SK-MEL-5 (cell line): Measurements from ENCODE around the gene GPD1L. TPM values are rescaled to one million over a fixed set of nuclear protein-coding genes. Genes with fewer than 3 reads are reported as not detected.
A peak's percentile ranks its signal among the peaks of the same experiment; 100 is the strongest.
"Not testable (repeated sequence)": the region's sequence is repeated elsewhere in the genome, so short reads cannot be mapped to it uniquely, and the experiment has no call there.

ENCODE experiments used
- DNase-seq: peaks from one replicate; pipeline ENCODE4 v3.0.0-alpha.2; 2016; ENCODE audit warnings: low read depth, low spot score
- in situ Hi-C: cut with HindIII; loops from 2 replicates; pipeline ENCODE4 v1.10.0; 2016; ENCODE audit warnings: low sequenced_read_pairs, high pct_unique_total_duplicates, low pct_unique_long_range_greater_than_20kb
- total RNA-seq: library from RNA; depleted of rRNA; stranded (reverse); fragments of >200 nt; shearing (Covaris generic); gene quantifications from 2 replicates; pipeline ENCODE4 v1.2.3, GENCODE V29; 2014

The GPD1L gene
- total RNA-seq, 1 experiment from 2014 or later: 30.4 TPM

DNA sequence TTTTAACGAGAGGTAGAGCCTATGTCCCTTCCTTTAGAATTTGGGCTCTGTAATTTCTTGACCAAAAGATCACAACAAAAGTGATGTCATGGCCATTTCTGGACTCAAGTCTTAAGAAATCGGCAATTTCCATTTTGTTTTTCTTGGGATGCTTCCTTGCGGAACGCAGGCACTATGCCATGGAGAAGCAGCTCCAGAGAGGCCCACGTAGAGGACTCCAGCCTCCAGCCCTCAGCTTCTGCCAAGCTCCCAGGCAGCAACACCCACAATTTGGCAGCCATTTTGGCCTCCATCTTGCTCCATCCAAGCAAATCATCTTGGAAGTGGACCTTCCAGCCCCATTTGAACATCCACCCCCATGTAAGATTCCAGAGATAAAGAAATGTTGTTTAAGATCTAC lies 6.0 kb upstream of the GPD1L start:
- in situ Hi-C loops: no loop called here
- no peak for DNase-seq

DNA sequence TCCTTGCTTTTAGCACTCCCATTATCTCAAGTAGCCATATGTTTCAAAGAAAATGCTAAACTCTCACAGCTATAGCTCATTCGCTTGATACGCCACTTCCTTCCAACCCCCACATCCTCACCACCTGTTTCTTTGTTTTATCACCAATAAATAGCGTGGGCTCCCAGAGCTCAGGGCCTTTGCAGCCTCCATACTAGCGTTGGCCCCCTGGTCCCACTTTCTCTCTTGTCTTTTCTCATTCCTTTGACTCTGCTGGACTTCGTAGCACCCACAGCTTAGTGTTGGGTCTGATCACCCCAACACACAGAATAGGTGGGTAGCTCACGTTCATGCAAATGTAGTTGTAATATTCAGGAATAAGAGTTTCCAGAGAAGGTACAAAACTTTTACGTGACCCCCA lies 4.1 kb upstream of the GPD1L start:
- no peak for DNase-seq
- in situ Hi-C loops: no loop called here

DNA sequence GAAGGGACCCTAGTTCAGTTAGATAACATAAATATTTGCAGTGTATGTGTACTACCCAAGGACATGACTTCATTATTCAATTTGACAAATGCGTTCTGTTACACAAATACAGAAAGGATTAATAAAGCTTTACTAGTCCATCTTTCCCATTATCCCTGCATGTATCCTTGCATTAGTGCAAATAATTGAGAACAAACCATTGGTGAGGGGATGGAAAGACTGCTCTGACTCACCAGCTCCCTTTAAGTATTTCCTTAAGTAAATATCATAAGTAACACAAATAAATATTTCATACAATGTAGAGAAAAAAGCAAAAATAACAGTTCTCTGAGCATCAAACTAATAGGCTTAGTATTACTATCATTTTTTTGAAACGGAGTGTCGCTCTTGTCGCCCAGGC lies 1.9 kb upstream of the GPD1L start:
- in situ Hi-C loops: no loop called here
- DNase-seq: no peak

DNA sequence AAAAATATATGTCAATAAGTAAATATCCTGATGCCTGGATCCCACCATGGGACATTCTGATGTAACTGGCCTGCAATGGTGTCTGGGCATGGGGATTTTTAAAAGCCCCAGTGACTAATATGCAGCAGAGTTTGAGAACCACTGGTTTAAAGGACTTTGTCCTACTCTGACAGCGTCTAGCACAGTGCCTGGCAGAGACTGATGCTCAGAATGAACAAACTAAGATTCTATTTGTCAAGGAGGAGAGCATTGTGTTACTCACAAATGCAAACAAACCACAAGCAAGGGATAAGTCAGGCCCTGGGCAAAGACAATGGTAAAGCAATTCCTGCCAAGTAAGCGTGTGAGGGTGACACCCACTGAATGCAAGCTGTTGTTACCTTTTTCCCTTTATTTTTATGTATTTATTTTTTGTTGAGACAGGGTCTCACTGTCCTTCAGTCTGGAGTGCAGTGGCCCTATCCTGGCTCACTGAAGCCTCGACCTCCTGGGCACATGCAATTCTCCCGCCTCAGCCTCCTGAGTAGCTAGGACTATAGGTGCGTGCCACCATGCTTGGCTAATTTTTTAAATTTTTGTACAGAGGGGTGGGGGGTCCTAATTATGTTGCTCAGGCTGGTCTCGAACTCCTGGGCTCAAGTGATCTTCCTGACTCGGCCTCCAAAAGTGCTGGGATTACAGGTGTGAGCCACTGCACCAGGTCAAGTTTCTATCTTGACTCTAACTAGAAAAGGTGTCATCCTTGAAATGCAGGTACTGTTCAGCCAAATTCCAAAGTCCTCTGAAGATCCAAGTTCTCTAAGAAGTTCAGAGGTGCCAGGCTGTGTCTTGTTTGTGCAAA lies 909 bp upstream of the GPD1L start:
- in situ Hi-C loops: no loop called here
- DNase-seq: no peak

DNA sequence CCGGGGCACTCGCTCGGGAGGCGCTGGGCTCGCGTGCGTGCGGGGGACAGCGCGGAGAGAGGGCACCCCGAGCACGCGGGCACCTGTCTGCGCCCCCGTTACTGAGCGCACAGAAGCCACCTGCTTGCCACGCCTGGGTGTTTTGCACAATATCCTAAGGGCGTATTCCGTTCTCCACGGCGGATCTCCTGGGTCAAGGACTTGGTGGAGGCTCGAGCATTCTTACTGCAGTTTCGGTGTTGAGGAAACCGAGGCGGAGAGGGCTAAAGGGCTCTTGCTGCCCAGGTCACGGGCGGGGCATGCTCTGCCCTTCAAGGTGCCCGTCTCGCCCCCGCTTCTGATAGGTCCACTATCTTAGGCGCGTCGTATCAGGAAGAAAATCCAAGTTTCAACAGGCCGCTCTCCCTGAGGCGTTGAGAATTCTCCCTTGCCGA lies 526 bp downstream of the GPD1L start:
- no peak for DNase-seq
- in situ Hi-C loops: no loop called here

DNA sequence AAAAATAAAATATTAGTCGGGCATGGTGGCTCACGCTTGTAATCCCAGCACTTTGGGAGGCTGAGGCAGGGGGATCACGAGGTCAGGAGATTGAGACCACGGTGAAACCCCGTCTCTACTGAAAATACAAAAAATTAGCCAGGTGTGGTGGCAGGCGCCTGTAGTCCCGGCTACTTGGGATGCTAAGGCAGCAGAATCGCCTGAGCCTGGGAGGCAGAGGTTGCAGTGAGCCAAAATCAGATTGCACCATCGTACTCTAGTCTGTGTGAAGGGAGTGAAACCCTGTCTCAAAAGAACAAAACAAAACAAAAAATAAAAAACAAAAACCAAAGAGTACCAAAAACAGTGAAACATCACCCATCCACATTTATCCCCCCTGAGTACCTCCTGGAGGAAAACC lies 1.8 kb downstream of the GPD1L start:
- DNase-seq, in situ Hi-C loops: not testable (repeated sequence)

DNA sequence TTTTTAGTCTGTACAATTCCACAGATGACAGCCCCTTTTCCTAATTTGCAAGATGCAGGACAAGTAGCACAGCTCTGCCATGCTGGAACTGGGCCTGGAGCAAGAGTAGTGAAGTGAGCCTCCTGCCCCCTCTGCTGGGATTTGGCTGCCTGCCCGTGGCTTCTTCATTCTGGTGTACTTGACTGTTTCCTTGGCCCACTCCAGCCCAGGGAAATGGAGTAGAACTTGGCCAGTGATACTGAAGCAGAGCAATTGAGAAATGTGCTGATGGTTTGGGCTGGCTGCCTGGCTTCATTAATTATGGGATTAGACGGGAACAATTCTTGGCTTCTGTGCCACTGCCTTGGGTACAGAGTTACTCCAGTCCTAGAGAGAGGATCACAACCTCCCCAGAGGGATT lies 2.8 kb downstream of the GPD1L start:
- peak; percentile 35 for DNase-seq
- in situ Hi-C loops: no loop called here

DNA sequence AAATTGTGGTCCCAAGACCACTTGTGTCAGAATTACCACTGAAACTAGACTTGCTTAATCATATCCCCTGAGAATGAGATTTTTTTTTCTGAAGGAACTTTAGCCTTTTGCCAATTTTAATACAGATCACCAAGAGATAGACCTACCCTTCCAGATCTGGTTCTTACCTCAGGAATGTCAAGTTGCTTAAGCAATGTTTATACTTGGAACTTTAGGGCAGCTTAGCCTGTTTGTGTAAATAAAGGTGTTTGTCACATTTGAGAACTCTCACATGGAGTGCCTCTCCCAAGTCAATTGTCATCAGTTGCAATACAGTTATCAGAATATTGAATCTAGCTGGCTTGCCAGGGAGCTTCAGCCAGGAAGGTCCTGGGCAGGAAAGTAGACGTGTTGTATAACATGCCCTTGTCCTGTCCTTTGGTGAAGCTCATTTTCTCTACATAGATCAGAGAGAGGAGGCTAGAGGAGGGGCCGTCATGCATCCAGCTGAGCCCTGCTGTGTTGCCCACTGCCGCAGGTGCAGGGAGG lies 3.9 kb downstream of the GPD1L start:
- no peak for DNase-seq
- in situ Hi-C loops: no loop called here

DNA sequence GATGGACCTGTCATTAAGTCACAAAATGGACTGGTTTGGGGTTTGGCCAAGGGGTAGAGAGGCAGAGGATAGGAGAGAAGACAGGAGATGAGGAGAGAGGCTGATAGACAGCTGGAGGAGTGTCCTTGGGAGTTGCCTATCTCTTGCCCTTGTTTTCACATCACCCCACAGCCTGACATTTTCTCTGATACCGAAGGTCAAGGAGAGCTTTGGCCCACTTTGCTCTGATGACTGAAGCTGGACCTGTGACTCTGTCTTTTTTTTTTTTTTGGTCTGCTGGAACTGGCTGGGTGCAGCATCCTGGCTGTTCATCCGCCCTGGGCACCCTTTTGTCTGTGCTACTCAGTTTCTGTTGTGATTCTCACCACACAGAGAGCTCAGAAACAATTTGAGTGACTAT lies 5.1 kb downstream of the GPD1L start:
- in situ Hi-C loops: no loop called here
- no peak for DNase-seq

DNA sequence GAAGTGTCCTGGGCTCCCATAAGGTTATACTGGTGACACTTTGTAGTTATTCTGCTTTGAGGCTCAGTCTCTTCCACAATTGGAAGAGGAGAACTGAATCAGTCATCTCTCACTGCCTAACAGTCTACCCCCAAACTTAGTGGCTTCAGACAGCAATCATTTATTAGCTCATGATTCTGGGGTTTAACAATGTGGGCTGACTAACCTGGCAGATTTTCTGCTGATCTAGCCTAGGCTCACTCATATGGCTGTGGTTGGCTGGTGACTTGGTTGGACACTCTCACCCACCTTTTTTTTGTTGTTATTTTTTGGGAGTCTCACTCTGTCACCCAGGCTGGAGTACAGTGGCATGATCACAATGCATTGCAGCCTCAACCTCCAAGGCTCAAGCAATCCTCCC lies 7.1 kb downstream of the GPD1L start:
- in situ Hi-C loops: no loop called here

DNA sequence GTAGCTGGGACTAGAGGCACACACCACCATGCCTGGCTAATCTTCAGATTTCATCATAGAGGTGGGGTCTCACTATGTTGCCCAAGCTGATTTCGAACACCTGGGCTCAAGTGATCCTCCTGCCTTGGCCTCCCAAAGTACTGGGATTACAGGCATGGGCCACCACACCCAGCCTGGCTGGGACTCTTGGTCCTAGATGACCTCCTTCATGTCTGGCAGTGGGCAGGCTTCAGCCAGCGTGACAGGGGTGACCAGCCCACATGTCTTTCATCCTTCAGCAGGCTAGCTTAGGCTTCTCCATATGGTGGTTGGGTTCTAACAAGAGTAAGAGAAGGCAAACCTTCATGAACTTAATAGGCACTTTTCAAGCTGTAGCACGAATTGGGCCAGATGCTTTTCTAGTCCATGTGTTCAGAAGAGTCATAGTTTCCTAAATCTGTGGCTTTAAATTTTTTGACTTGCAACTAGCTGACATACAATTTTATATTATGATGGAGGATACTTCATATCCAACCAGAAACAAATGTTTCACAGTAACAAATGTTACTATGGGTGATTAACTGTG lies 7.6 kb downstream of the GPD1L start:
- in situ Hi-C loops: no loop called here
- DNase-seq: no peak

More for the DNA sequence above, 7.1 kb downstream of the GPD1L start:
- no peak for DNase-seq

DNA sequence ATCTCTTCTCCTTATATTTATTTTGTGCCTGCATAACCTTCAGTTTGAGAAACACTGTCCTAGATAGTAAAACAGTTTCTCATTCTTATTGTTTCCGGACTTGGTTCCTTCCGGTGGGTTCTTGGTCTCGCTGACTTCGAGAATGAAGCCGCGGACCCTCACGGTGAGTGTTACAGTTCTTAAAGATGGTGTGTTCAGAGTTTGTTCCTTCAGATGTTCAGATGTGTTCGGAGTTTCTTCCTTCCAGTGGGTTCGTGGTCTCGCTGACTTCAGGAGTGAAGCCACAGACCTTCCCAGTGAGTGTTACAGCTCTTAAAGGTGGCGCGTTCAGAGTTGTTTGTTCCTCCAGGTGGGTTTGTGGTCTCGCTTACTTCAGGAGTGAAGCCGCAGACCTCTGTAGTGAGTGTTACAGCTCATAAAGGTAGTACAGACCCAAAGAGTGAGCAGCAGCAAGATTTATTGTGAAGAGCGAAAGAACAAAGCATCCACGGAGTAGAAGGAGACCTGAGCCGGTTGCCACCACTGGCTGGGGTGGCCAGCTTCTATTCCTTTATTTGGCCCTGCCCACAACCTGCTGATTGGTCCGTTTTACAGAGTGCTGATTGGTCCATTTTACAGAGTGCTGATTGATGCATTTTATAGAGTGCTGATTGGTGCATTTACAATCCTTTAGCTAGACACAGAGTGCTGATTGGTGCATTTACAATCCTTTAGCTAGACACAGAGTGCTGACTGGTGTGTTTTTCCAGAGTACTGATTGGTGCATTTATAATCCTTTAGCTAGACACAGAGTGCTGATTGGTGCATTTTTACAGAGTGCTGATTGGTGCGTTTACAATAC lies 8.3 kb downstream of the GPD1L start:
- DNase-seq, in situ Hi-C loops: not testable (repeated sequence)

DNA sequence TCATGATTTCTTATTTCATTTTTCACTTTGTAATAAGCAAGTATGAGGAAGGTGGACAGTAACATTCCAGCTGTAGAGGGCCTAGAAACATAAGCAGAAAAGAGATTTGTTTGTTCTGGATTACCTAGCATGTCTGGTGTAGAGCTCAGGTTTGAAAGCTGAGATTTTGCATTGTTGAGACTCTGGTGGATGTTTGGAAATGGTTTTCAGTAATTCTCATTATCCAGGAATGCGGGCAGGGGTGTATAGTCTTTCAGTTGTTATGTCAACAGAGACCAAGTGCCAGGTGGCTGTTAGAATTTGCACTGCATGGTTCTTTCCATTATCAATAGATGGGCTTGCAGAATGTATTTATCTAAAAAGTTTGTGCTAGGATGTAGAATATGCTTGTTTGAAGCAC lies 10.9 kb downstream of the GPD1L start:
- in situ Hi-C loops: no loop called here

DNA sequence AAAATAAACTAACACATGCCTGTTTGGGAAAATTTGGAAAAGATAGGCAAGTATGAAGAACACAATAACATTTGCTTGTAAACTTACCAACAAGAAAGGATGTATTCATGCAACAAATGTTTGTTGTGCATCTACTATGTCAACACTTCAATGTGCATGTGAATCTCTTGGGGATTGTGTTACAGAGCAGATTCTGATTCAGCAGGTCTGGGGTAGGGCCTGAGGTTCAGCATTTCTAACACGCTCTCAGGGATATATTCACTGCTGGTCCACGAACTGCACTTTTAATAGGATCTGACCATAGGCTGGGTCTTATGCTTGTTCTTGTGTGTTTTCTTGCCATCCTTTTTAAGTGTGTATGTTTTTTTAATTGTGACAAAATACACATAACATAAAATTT lies 11.8 kb downstream of the GPD1L start:
- in situ Hi-C loops: no loop called here
- peak; percentile 23 for DNase-seq

More for the DNA sequence above, 10.9 kb downstream of the GPD1L start:
- DNase-seq: no peak

DNA sequence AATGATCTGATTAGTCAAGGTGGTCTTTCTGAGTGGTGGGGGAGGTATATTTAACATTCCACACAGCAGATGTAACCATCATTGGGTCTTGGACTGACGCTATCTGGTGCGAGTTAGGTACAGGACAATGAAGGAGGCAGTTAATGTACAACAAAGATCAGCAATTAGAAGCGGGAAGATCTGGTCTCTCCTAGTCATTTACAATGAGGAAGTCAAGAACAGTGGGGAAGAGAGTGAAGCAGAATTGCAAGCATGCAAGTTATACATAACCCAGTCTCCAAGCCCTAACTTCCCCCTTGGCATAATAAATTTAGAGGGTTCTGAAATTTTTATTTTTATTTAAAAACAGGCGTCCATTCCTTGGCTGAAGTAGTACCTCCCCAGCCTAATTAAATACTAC lies 14.1 kb downstream of the GPD1L start:
- no peak for DNase-seq
- in situ Hi-C loops: no loop called here

DNA sequence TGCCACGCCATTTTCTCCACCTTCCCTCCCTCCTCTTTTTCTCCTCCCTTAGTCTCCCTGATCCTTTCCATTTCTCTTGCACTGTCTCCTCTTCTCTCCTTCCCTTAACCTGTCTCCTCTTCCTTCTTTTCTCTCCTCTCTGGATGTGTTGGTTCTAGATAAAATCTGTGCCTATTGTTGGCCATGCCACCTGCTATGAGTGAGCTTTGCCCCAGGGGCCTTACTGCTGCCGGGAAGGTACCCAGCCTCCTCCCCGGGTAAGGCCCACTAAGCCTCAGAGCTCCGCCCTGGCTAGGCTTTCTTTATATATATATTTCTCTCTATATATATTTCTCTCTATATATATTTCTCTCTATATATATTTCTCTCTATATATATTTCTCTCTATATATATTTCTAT lies 14.7 kb downstream of the GPD1L start:
- DNase-seq: no peak
- in situ Hi-C loops: no loop called here

DNA sequence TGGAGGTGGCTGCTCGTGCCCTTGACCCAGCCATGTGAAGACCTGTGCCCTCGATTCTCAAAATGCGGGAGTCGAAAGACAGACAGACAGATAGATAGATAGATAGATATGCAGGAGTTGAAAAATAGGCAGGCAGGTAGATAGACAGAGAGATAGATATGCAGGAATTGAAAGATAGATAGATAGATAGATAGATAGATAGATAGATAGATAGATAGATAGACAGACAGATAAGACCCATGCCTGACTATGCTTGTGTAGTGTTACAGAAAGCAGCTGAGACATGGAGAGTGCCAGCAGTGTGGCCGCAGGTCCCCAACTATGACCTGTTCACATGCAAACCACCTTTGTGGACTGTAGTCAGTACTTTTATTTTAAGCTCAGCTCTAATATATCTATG lies 17.2 kb downstream of the GPD1L start:
- in situ Hi-C loops: no loop called here
- DNase-seq: no peak

DNA sequence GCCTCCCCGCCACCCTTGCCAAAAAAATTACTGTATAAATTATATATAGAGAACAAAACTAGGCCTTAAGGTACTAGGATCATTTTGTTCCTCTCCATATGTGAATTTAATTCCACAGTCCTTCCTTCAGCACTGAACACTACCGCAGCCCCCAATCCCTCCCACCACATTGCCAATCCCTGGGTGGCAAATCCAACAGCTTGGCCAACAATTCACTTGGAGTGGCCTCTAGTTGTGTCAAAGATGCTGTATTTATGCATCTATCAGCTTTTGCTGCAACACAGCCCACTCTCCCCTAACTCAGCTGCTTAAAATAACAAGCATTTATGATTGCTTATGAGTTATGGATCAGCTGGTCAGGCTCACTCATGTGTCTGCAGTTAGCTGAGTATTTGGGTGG lies 18.6 kb downstream of the GPD1L start:
- DNase-seq: no peak
- in situ Hi-C loops: no loop called here
